HepG2 (cell line): Measurements from ENCODE around the gene SRF. TPM values are rescaled to one million over a fixed set of nuclear protein-coding genes. Genes with fewer than 3 reads are reported as not detected.

Experiments
- AGO2 ChIP-seq: fragments of 200-400 bp; formaldehyde crosslinking; optimal IDR thresholded peaks from 2 replicates; pipeline ENCODE3; 2017; ENCODE audit warnings: mild to moderate bottlenecking, low read depth, low read length, moderate library complexity
- AHR ChIP-seq: IDR thresholded peaks from 2 replicates; pipeline ENCODE4 v1.6.1; 2018; ENCODE audit warnings: missing genetic modification reagents, missing compliant biosample characterization
- ATAD3A ChIP-seq: sonication (generic); formaldehyde crosslinking; IDR thresholded peaks from 2 replicates; pipeline ENCODE4 v1.4.0; 2020; ENCODE audit warnings: missing genetic modification reagents
- ATF5 ChIP-seq: sonication (generic); formaldehyde crosslinking; IDR thresholded peaks from 2 replicates; pipeline ENCODE4 v1.4.0; 2020; ENCODE audit warnings: mild to moderate bottlenecking, low read depth, missing genetic modification reagents
- ELF1 ChIP-seq: sonication (generic); formaldehyde crosslinking; IDR thresholded peaks from 2 replicates; pipeline ENCODE4 v1.4.0; 2020; ENCODE audit warnings: missing genetic modification reagents
- ETS1 ChIP-seq: sonication (generic); formaldehyde crosslinking; IDR thresholded peaks from 2 replicates; pipeline ENCODE4 v1.4.0; 2020; ENCODE audit warnings: missing genetic modification reagents
- FOXC1 ChIP-seq: sonication (generic); formaldehyde crosslinking; IDR thresholded peaks from 2 replicates; pipeline ENCODE4 v1.8.0; 2022; ENCODE audit warnings: mild to moderate bottlenecking, missing genetic modification reagents, borderline replicate concordance
- HDAC1 ChIP-seq: sonication (generic); formaldehyde crosslinking; IDR thresholded peaks from 2 replicates; pipeline ENCODE4 v1.5.1; 2020; ENCODE audit warnings: mild to moderate bottlenecking, missing genetic modification reagents
- KMT2A ChIP-seq: sonication (generic); formaldehyde crosslinking; IDR thresholded peaks from 2 replicates; pipeline ENCODE4 v1.4.0; 2020; ENCODE audit warnings: missing genetic modification reagents
- MLX ChIP-seq: IDR thresholded peaks from 2 replicates; pipeline ENCODE4 v1.6.1; 2016
- PCBP2 ChIP-seq: fragments of 200-400 bp; formaldehyde crosslinking; optimal IDR thresholded peaks from 2 replicates; pipeline ENCODE3; 2018; ENCODE audit warnings: low read length, low read depth; ENCODE audit not compliant: poor library complexity, severe bottlenecking
- POLR2A ChIP-seq, 2 experiments: IDR thresholded peaks; 2 replicates each; pipeline ENCODE4 v1.6.1; 2011; ENCODE audit warnings: low read depth in 2 of 2, low read length in 2 of 2, mild to moderate bottlenecking in 1 of 2, moderate library complexity in 1 of 2; ENCODE audit not compliant: insufficient read depth in 1 of 2
- RAD21 ChIP-seq: fragments of 450-650 bp; formaldehyde crosslinking; IDR thresholded peaks from 2 replicates; pipeline ENCODE4 v1.5.0; 2020; ENCODE audit warnings: mild to moderate bottlenecking
- SMYD3 ChIP-seq: sonication (generic); formaldehyde crosslinking; IDR thresholded peaks from 2 replicates; pipeline ENCODE4 v1.8.1; 2023; ENCODE audit warnings: mild to moderate bottlenecking, missing genetic modification reagents
- SOX6 ChIP-seq, 2 experiments: fragments of 450-650 bp in 1 of 2; sonication (generic) in 1 of 2; formaldehyde crosslinking in 1 of 2; IDR thresholded peaks; 2 replicates each; pipeline versions ENCODE4 v1.4.0 to v1.6.1; 2017 to 2020; ENCODE audit warnings: antibody characterized with exemption in 1 of 2, mild to moderate bottlenecking in 1 of 2, missing genetic modification reagents in 1 of 2
- STAT6 ChIP-seq: sonication (generic); formaldehyde crosslinking; IDR thresholded peaks from 2 replicates; pipeline ENCODE4 v1.4.0; 2020; ENCODE audit warnings: missing genetic modification reagents, mild to moderate bottlenecking, borderline replicate concordance
- TBX2 ChIP-seq: sonication (generic); formaldehyde crosslinking; IDR thresholded peaks from 2 replicates; pipeline ENCODE4 v1.5.0; 2020; ENCODE audit warnings: missing genetic modification reagents, mild to moderate bottlenecking, borderline replicate concordance
- TOE1 ChIP-seq: sonication (generic); formaldehyde crosslinking; IDR thresholded peaks from 2 replicates; pipeline ENCODE4 v1.4.0; 2020; ENCODE audit warnings: mild to moderate bottlenecking, missing genetic modification reagents
- ZFY ChIP-seq: sonication (generic); formaldehyde crosslinking; IDR thresholded peaks from 2 replicates; pipeline ENCODE4 v1.4.0; 2020; ENCODE audit warnings: missing genetic modification reagents
- ZIK1 ChIP-seq: sonication (generic); formaldehyde crosslinking; IDR thresholded peaks from 2 replicates; pipeline ENCODE4 v1.5.0; 2020; ENCODE audit warnings: mild to moderate bottlenecking, low read depth, missing genetic modification reagents, borderline replicate concordance
- ZNF331 ChIP-seq: sonication (generic); formaldehyde crosslinking; IDR thresholded peaks from 2 replicates; pipeline ENCODE4 v1.4.0; 2020; ENCODE audit warnings: missing genetic modification reagents
- ZNF644 ChIP-seq: IDR thresholded peaks from 2 replicates; pipeline ENCODE4 v1.6.1; 2016; ENCODE audit warnings: low read depth
- ZNF704 ChIP-seq: sonication (generic); formaldehyde crosslinking; IDR thresholded peaks from 2 replicates; pipeline ENCODE4 v1.8.1; 2023; ENCODE audit warnings: mild to moderate bottlenecking, inconsistent platforms, moderate library complexity, missing genetic modification reagents, borderline replicate concordance
- polyA plus RNA-seq, 8 experiments: library from polyadenylated mRNA; depleted of rRNA in 3 of 8; stranded (reverse) in 7 of 8; unstranded in 1 of 8; fragments of >200 nt; fragmentation: Illumina TruSeq in 4 of 8; extraction: Trizol in 4 of 8; gene quantifications; 2 replicates each; pipeline versions ENCODE4 v1.2.1 to v1.2.3, GENCODE V29; 2011 to 2016; ENCODE audit warnings: low read depth in 4 of 8, missing spikeins in 1 of 8, mixed read lengths in 1 of 8; ENCODE audit not compliant: insufficient read depth in 1 of 8
- total RNA-seq, 5 experiments: library from RNA; depleted of rRNA; stranded (reverse); fragments of >200 nt; fragmentation: Illumina TruSeq; extraction: Trizol; gene quantifications; 2 replicates each; pipeline ENCODE4 v1.2.3, GENCODE V29; 2016; ENCODE audit warnings: low read depth in 1 of 5

SRF gene
- total and polyA plus RNA-seq, 2 of the 13 experiments (the other 11 are each of a cell fraction or from before 2014, with no cell fraction given), result 25.5 to 44.1 TPM

- TF ChIP-seq ETS1 (CRISPR knock-in tag), result no peak
- TF ChIP-seq SMYD3 (CRISPR knock-in tag), result no peak
- peak; percentile 85 for TF ChIP-seq HDAC1
- no peak for TF ChIP-seq PCBP2
- TF ChIP-seq POLR2A (IDR thresholded peaks at IDR 0.05; ENCODE audit: insufficient read depth in 1 of 2, low read depth in 2 of 2, low read length in 2 of 2), result peak in 1 of 2 experiments; percentile 60; a peak in 1 of 4 replicates
- peak; percentile 72; the same call in 1 of the 2 replicates for TF ChIP-seq FOXC1 (CRISPR knock-in tag)
- TF ChIP-seq RAD21 (CRISPR knock-in tag), result peak; percentile 49; the same call in 1 of the 2 replicates
- no peak for TF ChIP-seq SOX6 (IDR thresholded peaks at IDR 0.05)
- peak; percentile 42; the same call in 1 of the 2 replicates for TF ChIP-seq SOX6 (CRISPR knock-in tag; IDR thresholded peaks at IDR 0.05)
- peak; percentile 71 for TF ChIP-seq ZFY
- peak; percentile 75 for TF ChIP-seq TBX2 (CRISPR knock-in tag)
- no peak for TF ChIP-seq STAT6 (CRISPR knock-in tag)
- TF ChIP-seq ZNF704 (CRISPR knock-in tag), result peak; percentile 67; the same call in 1 of the 2 replicates
- TF ChIP-seq AGO2, result peak; percentile 81
- peak; percentile 36; the same call in 1 of the 2 replicates for TF ChIP-seq KMT2A (CRISPR knock-in tag)
- peak; percentile 18; the same call in 1 of the 2 replicates for TF ChIP-seq MLX (CRISPR knock-in tag)
- 0 out of 2 replicates have a peak, but pooled peaks have one; percentile 40 for TF ChIP-seq AHR (CRISPR knock-in tag)
- TF ChIP-seq ZIK1 (CRISPR knock-in tag), result no peak
- peak; percentile 96 for TF ChIP-seq ELF1 (CRISPR knock-in tag)
- TF ChIP-seq ZNF331, result peak; percentile 69; the same call in 1 of the 2 replicates
- TF ChIP-seq ZNF644, result 0 out of 2 replicates have a peak, but pooled peaks have one; percentile 6
- 0 out of 2 replicates have a peak, but pooled peaks have one; percentile 64 for TF ChIP-seq TOE1 (CRISPR knock-in tag)
- no peak for TF ChIP-seq ATAD3A
- TF ChIP-seq ATF5 (CRISPR knock-in tag), result 0 out of 2 replicates have a peak, but pooled peaks have one; percentile 77
These were observed 3.4 kb downstream of the SRF start (continued) for GRCh38 chr6:43174263-43175112.
